Measurements from ENCODE around the gene NFIB. TPM values are rescaled to one million over a fixed set of nuclear protein-coding genes. Genes with fewer than 3 reads are reported as not detected.

Gene NFIB
- total RNA-seq, 1 experiment from 2014 or later, result 0.61 TPM

DNA sequence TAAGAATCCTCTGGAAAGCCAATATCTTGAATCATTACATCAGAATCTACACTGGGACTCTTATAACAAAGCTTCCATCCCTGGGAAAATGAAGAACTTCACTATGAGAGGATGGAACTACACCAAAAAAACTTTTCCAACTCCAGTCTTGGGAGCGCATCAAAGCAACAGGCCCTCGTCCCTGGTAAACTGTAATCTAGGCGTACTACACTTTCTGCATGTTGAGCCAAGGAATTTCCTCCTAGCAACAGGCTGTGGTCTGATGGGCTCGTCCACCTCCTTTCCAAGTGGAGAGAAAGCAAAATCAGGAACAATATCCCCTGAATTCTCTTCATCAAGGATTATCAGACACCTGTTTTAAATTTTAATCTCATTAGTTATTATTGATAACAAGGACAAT is 94.1 kb downstream of the NFIB start:
- DNase-seq, result no peak
- Histone ChIP-seq H3K9me3 (no peaks in the 10 kb centered on the region), H3K36me3 (ENCODE audit: control insufficient read depth, insufficient read depth, low read length) (no peaks in the 10 kb centered on the region), H3K4me1 (no peaks in the 10 kb centered on the region), H3K4me3 (ENCODE audit: low read depth, low read length) (no peak overlapping the region), H3K27me3 (replicated peaks; ENCODE audit: control insufficient read depth, insufficient read depth, low read length) (no peaks in the 10 kb centered on the region)
- Mint-ChIP-seq H3K27me3 (ENCODE audit: insufficient read depth, unreplicated experiment) (no peaks in the 10 kb centered on the region), H3K27ac (ENCODE audit: unreplicated experiment) (no peak overlapping the region), H3K4me1 (ENCODE audit: low read depth, unreplicated experiment) (no peaks in the 10 kb centered on the region), H3K36me3 (ENCODE audit: insufficient read depth, unreplicated experiment) (no peaks in the 10 kb centered on the region), H3K9me3 (ENCODE audit: unreplicated experiment) (no peaks in the 10 kb centered on the region), H3K4me3 (ENCODE audit: unreplicated experiment) (no peak overlapping the region)
- CTCF ChIA-PET, result no interaction called here
- no TSS peak for BruUV-seq (replicated peaks)
- TF ChIP-seq, protein P1, sequence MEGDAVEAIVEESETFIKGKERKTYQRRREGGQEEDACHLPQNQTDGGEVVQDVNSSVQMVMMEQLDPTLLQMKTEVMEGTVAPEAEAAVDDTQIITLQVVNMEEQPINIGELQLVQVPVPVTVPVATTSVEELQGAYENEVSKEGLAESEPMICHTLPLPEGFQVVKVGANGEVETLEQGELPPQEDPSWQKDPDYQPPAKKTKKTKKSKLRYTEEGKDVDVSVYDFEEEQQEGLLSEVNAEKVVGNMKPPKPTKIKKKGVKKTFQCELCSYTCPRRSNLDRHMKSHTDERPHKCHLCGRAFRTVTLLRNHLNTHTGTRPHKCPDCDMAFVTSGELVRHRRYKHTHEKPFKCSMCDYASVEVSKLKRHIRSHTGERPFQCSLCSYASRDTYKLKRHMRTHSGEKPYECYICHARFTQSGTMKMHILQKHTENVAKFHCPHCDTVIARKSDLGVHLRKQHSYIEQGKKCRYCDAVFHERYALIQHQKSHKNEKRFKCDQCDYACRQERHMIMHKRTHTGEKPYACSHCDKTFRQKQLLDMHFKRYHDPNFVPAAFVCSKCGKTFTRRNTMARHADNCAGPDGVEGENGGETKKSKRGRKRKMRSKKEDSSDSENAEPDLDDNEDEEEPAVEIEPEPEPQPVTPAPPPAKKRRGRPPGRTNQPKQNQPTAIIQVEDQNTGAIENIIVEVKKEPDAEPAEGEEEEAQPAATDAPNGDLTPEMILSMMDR (IDR thresholded peaks at IDR 0.05; ENCODE audit: insufficient read depth in 1 of 2, low read depth in 1 of 2, low read length in 1 of 2, severe bottlenecking in 1 of 2, unreplicated experiment in 1 of 2), result no peak
- POLR2A ChIA-PET, result no interaction called here
- intact Hi-C loops (cut with micrococcal nuclease; ENCODE audit: unreplicated experiment), result no loop called here

DNA sequence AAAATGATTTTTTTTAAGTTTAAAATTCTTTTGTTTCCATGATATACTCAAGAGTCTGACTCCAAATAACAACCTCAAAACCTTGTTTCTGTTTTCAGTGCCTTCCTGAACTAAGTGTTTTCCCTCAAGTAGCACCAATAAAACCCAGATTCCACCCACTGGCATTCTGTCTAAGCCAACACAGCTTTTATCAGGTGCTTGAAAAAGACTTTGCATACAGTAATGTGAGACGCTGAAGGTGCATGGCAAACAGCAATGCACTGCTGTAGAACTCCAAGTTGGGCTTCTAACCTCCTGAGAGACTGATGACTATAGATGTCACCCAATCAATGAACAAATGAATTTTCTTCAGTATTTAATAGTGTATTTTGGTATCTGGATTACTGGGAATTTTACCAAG is 95.7 kb downstream of the NFIB start:
- H3K36me3 Mint-ChIP-seq (ENCODE audit: insufficient read depth, unreplicated experiment), result no peaks in the 10 kb centered on the region
- no peaks in the 10 kb centered on the region for H3K4me1 Mint-ChIP-seq (ENCODE audit: low read depth, unreplicated experiment)
- H3K9me3 Mint-ChIP-seq (ENCODE audit: unreplicated experiment), result no peaks in the 10 kb centered on the region
- BruUV-seq (replicated peaks), result no TSS peak
- ChIA-PET CTCF (no interaction called here), POLR2A (no interaction called here)
- H3K4me3 ChIP-seq (ENCODE audit: low read depth, low read length), result no peak overlapping the region
- H3K27ac Mint-ChIP-seq (ENCODE audit: unreplicated experiment), result no peak overlapping the region
- no peaks in the 10 kb centered on the region for H3K9me3 ChIP-seq
- TF ChIP-seq, protein P1 (IDR thresholded peaks at IDR 0.05; ENCODE audit: insufficient read depth in 1 of 2, low read depth in 1 of 2, low read length in 1 of 2, severe bottlenecking in 1 of 2, unreplicated experiment in 1 of 2), result no peak
- DNase-seq, result no peak
- no peaks in the 10 kb centered on the region for H3K27me3 ChIP-seq (replicated peaks; ENCODE audit: control insufficient read depth, insufficient read depth, low read length)
- no peaks in the 10 kb centered on the region for H3K36me3 ChIP-seq (ENCODE audit: control insufficient read depth, insufficient read depth, low read length)
- intact Hi-C loops (cut with micrococcal nuclease; ENCODE audit: unreplicated experiment), result no loop called here
- peaks cover 3% of the 10 kb centered on the region for H3K27me3 Mint-ChIP-seq (ENCODE audit: insufficient read depth, unreplicated experiment)
- no peak overlapping the region for H3K4me3 Mint-ChIP-seq (ENCODE audit: unreplicated experiment)
- H3K4me1 ChIP-seq, result no peaks in the 10 kb centered on the region

DNA sequence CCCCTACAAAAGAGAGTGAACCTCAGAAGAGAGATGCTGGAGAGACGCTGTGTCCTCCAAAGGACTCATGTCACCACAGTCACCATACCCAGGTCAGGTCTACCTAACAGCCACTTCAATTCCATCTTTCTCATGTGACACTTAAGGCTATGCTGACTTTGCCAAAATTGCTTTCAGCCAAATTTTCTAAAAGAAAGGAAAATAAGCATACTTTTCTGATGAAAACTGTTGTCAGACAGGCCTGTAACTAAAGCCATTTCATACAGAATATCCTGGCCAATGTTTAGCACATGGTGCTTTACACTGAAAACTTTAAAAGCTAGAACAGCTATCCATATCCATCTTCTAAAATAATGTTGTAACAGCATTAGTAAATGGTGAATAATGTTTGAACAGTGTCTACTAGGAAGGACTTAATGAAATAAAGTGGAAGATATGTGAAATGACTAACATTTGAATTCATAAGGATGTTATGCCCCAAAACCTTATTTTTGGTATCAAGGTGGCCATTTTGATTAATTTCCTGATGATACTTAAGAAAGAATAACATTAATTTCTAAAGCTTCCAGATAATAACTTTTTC is 97.2 kb downstream of the NFIB start:
- H3K27ac Mint-ChIP-seq (ENCODE audit: unreplicated experiment), result no peak overlapping the region
- H3K4me3 ChIP-seq (ENCODE audit: low read depth, low read length), result no peak overlapping the region
- no peak overlapping the region for H3K4me3 Mint-ChIP-seq (ENCODE audit: unreplicated experiment)
- no peaks in the 10 kb centered on the region for H3K9me3 Mint-ChIP-seq (ENCODE audit: unreplicated experiment)
- intact Hi-C loops (cut with micrococcal nuclease; ENCODE audit: unreplicated experiment), result no loop called here
- CTCF ChIA-PET, result no interaction called here
- no peaks in the 10 kb centered on the region for H3K4me1 ChIP-seq
- no peak for DNase-seq
- POLR2A ChIA-PET, result no interaction called here
- no peaks in the 10 kb centered on the region for H3K36me3 ChIP-seq (ENCODE audit: control insufficient read depth, insufficient read depth, low read length)
- H3K4me1 Mint-ChIP-seq (ENCODE audit: low read depth, unreplicated experiment), result no peaks in the 10 kb centered on the region
- H3K27me3 ChIP-seq (replicated peaks; ENCODE audit: control insufficient read depth, insufficient read depth, low read length), result no peaks in the 10 kb centered on the region
- no TSS peak for BruUV-seq (replicated peaks)
- peaks cover 3% of the 10 kb centered on the region for H3K27me3 Mint-ChIP-seq (ENCODE audit: insufficient read depth, unreplicated experiment)
- no peaks in the 10 kb centered on the region for H3K9me3 ChIP-seq
- TF ChIP-seq, protein P1 (IDR thresholded peaks at IDR 0.05; ENCODE audit: insufficient read depth in 1 of 2, low read depth in 1 of 2, low read length in 1 of 2, severe bottlenecking in 1 of 2, unreplicated experiment in 1 of 2), result no peak
- no peaks in the 10 kb centered on the region for H3K36me3 Mint-ChIP-seq (ENCODE audit: insufficient read depth, unreplicated experiment)
